ENCODE data around the gene ABHD14A.

The ABHD14A gene

DNA sequence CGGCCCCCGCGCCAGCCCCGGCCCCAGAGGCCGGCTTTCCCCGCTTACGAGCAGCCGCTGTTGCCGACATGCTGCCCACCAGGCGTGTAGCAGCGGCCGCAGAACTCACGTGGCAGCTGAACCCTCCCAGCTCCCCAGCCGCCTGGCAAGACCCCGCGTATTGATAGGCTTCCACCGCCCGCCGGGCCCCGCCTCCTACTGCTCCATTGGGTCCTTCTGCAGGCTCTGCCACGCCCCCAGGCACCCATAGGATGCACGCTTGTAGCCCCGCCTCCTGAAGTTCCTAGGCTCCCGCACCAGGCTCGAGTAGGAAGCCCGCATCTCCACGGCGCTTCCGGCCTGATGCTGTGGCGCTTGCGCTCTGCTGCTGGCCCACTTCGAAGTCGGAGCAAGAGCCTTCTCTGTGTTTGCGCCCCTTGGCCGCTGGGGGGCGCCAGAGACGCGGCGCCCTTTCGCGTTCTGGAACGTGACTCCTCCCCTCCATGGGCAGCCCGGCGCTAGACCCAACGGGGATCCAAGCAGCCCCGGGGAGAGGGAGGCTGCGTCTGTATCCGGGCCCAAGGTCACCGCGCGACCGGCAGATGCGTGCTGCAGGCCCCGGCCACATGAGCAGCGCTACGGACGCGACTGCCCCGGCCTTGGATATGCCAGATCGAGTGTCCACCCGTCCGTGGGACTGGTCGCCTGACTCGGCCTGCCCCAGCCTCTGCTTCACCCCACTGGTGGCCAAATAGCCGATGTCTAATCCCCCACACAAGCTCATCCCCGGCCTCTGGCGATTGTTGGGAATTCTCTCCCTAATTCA is 32.9 kb upstream of the ABHD14A start, which contains the start of the genes PARP3 and RRP9:
Gene PARP3 (plus strand): TSS at position 566 of the 805 bp plus-strand sequence. CDS start 993 bp downstream, outside the sequence.
Gene RRP9 (minus strand): TSS at position 107 of the 805 bp plus-strand sequence. CDS start 37 bp downstream, at position 70.
- DNase-seq (ENCODE audit: low read depth) = peak; percentile 99
- H3K4me3 ChIP-seq (ENCODE audit: control insufficient read depth, low read depth, low read length) = peak within 1 kb of the TSS; percentile 71
- TF ChIP-seq, protein P1, sequence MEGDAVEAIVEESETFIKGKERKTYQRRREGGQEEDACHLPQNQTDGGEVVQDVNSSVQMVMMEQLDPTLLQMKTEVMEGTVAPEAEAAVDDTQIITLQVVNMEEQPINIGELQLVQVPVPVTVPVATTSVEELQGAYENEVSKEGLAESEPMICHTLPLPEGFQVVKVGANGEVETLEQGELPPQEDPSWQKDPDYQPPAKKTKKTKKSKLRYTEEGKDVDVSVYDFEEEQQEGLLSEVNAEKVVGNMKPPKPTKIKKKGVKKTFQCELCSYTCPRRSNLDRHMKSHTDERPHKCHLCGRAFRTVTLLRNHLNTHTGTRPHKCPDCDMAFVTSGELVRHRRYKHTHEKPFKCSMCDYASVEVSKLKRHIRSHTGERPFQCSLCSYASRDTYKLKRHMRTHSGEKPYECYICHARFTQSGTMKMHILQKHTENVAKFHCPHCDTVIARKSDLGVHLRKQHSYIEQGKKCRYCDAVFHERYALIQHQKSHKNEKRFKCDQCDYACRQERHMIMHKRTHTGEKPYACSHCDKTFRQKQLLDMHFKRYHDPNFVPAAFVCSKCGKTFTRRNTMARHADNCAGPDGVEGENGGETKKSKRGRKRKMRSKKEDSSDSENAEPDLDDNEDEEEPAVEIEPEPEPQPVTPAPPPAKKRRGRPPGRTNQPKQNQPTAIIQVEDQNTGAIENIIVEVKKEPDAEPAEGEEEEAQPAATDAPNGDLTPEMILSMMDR (IDR thresholded peaks at IDR 0.05; ENCODE audit: control insufficient read depth, insufficient read depth, low read depth, low read length, missing control alignments) = peak; percentile 99

DNA sequence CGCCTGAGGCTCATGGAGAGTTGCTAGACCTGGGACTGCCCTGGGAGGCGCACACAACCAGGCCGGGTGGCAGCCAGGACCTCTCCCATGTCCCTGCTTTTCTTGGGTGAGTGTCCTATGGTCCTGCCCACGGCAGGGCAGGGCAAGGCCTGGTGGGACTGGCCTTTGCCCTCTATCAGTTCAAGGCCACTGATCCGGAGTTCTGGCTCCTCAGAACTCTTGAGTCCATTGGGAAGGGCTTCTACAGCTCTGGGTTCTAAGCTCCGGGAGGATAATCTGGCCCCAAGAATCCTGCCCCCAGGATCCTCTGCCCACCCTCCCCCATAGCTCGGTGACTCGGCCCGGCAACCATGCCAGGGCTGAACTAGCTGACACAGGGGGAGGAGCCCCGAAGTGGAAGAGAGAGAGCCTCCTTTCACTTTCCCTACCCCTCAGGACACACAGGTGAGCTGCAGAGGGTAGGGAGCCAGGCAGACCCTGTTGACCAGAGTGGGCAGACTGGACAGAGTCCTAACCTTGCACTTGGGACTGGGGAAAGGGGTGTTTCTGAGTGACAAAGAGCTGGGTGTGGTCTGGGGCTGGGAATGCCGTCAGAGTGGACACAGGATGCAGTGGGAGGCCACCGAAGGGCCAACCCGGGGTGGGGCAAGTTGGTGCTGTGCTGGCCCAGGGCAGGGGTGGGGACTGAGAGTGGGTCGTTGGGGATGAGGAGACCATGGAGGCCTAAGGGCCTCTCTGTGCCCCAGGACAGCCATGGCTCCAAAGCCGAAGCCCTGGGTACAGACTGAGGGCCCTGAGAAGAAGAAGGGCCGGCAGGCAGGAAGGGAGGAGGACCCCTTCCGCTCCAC is 32.0 kb upstream of the ABHD14A start:
- TF ChIP-seq, protein P1 (IDR thresholded peaks at IDR 0.05; ENCODE audit: control insufficient read depth, insufficient read depth, low read depth, low read length, missing control alignments) = no peak
- DNase-seq (ENCODE audit: low read depth) = no peak
- H3K4me3 ChIP-seq (ENCODE audit: control insufficient read depth, low read depth, low read length) = peak overlapping the region; percentile 52

DNA sequence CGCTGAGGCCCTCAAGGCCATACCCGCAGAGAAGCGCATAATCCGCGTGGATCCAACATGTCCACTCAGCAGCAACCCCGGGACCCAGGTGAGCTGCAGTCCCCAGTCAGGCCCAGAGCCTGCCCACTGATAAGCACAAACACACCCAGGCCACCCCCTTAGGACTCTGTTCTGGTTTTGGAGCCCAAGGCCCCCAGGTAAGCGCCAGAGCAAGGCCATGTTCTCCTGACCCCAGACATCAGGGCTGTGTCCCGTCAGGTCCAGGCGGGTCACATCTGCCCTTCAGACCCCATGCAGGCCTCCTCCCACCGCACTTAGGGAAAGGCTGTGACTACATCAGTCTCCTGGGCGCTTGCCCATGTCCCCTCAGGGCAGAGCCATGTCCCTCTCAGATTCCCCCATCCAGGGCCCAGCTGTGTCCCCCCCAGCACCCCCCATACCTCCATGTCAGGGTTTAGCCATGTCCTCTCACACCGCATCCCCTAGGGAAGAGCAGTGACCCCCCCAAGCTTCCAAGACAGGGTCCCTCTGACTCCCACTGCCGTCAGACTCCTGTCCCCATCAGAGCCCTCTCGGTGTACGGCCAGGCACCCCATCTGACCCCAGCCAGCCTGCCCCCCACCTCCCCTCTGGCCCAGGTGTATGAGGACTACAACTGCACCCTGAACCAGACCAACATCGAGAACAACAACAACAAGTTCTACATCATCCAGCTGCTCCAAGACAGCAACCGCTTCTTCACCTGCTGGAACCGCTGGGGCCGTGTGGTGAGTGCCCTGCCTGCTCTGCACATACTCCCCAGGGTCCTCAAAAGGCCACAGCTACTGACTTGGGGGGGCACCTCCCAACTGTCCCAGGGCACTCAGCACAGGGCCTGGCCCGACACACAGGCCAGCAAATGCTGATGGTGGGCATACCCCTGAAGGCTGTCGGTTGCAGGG is 31.1 kb upstream of the ABHD14A start:
- no peak overlapping the region for H3K4me3 ChIP-seq (ENCODE audit: control insufficient read depth, low read depth, low read length)
- DNase-seq (ENCODE audit: low read depth) = no peak
- TF ChIP-seq, protein P1 (IDR thresholded peaks at IDR 0.05; ENCODE audit: control insufficient read depth, insufficient read depth, low read depth, low read length, missing control alignments) = no peak

DNA sequence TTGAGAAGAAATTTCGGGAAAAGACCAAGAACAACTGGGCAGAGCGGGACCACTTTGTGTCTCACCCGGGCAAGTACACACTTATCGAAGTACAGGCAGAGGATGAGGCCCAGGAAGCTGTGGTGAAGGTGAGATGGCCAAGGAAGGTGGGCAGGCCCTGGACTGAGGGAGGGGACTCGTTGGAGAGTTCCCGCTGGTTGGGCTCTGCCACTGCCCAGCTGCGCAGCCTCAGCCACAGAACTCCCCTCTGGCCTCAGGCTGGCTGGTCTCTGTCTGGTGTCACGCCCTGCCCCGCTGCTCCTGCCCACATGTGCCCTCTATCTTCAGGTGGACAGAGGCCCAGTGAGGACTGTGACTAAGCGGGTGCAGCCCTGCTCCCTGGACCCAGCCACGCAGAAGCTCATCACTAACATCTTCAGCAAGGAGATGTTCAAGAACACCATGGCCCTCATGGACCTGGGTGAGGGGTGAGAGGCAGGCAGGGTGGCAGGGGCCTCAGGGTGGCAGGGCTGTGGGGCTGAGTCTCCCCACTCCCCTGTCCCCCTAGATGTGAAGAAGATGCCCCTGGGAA is 30.3 kb upstream of the ABHD14A start:
- TF ChIP-seq, protein P1 (IDR thresholded peaks at IDR 0.05; ENCODE audit: control insufficient read depth, insufficient read depth, low read depth, low read length, missing control alignments) = no peak
- no peak for DNase-seq (ENCODE audit: low read depth)
- no peak overlapping the region for H3K4me3 ChIP-seq (ENCODE audit: control insufficient read depth, low read depth, low read length)

DNA sequence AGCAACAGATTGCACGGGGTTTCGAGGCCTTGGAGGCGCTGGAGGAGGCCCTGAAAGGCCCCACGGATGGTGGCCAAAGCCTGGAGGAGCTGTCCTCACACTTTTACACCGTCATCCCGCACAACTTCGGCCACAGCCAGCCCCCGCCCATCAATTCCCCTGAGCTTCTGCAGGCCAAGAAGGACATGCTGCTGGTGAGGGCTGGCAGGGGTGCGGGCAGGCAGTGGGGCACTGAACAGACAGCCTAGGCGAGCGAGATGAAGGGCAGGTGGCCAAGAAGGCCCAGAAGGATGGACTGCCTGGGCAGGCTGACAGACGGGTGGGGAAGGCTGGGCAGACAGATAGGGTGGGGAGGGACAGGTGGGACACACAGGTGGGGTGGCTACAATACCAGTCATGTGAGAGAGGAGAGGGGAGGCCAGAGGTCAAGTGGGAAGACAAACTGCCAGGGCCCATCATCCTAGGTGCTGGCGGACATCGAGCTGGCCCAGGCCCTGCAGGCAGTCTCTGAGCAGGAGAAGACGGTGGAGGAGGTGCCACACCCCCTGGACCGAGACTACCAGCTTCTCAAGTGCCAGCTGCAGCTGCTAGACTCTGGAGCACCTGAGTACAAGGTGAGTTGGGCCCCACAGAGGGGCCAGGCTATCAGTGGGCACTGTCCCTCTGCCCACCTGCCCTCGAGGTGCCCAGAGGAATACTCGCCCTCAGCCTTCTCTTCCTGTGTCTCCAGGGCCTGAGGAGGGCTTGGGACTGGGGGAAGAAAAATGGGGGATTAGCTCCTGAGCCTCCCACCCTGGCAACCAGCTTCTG is 29.6 kb upstream of the ABHD14A start:
- DNase-seq (ENCODE audit: low read depth) = no peak
- TF ChIP-seq, protein P1 (IDR thresholded peaks at IDR 0.05; ENCODE audit: control insufficient read depth, insufficient read depth, low read depth, low read length, missing control alignments) = no peak

More for the DNA sequence above, 29.6 kb upstream of the ABHD14A start:
- H3K4me3 ChIP-seq (ENCODE audit: control insufficient read depth, low read depth, low read length) = no peak overlapping the region

Data from AG09309 (cell line).